WI38 (cell line): ENCODE data around the gene MORC4.

Source experiments
- H3K4me3 ChIP-seq: 2 replicates; pipeline ENCODE4 v1.5.1; 2011; ENCODE audit warnings: low read depth, mild to moderate bottlenecking, control low read depth, low read length
- CTCF ChIP-seq: IDR thresholded peaks from 2 replicates; pipeline ENCODE4 v1.5.1; 2012; ENCODE audit warnings: low read depth, mild to moderate bottlenecking, control low read depth, low read length

Gene MORC4

DNA sequence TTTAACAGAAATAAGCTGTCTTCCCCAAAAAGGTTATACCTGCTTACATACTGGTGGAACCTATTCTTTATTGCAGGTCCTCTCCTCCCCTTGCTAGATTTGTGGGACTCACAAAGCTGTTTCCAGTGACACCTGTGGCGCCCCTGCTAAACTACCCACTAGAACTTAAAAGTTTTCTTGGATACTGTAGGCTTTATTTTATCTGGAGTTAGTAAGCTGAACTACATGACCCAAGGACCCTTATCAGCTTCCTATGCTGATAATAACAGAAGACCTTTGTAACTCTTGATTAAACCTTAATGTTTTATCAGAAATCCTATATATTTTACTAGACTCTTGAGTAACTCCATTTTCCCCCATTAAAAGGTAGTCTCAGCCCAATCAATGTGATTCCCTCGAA, 47.5 kb downstream of the MORC4 start:
- no peak overlapping the region for H3K4me3 ChIP-seq
- TF ChIP-seq CTCF: no peak

DNA sequence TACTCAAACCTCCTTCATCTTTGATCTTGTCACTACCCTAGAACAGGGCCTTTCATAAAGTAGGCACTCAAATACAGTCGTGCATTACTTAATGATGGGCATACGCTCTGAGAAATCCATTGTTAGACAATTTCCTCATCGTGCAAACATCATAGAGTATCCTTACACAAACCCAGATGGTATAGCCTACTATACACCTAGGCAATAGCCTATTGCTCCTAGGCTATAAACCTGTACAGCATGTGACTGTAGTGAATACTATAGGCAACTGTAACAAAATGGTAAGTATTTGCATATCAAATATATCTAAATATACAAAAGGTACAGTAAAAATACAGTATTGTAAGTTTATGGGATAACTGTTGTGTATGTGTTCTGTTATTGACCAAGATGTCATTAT, 47.9 kb downstream of the MORC4 start:
- TF ChIP-seq CTCF: no peak
- no peak overlapping the region for H3K4me3 ChIP-seq

DNA sequence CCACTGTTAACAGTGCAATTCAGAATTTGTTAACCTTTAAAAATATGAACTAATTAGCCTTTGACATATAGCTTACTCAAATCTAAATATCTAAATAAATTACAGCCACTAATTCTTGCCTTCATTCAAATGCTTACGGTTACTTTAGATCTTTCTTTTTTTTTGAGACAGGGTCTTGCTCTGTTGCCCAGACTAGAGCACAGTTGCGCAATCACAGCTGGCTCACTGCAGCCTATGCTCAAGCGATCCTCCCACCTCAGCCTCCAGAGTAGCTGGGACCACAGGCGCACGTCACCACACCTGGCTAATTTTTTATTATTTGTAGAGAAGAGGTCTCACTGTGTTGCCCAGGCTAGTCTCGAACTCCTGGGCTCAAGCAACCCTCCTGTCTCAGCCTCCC, 48.8 kb downstream of the MORC4 start:
- TF ChIP-seq CTCF: no peak
- no peak overlapping the region for H3K4me3 ChIP-seq

DNA sequence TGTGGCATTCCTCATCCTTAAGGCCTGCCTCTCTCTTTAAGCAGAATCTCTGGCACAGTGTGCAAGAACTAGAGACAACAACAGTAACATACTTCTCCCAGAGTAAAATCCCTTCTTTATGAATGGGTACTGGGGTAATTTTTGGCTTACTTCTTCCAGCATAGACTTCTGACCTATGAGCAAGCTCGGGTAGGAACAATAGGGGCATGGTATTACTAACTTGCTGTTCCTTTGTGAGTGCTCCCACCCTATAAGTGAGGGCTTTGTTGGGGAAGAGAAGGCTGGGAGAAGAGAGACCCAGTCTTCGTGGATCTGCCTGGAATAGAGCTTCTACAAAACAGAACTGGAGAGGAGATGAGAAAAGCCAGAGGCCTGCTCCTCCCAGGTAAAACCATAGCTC, 49.6 kb downstream of the MORC4 start:
- no peak overlapping the region for H3K4me3 ChIP-seq
- no peak for TF ChIP-seq CTCF

DNA sequence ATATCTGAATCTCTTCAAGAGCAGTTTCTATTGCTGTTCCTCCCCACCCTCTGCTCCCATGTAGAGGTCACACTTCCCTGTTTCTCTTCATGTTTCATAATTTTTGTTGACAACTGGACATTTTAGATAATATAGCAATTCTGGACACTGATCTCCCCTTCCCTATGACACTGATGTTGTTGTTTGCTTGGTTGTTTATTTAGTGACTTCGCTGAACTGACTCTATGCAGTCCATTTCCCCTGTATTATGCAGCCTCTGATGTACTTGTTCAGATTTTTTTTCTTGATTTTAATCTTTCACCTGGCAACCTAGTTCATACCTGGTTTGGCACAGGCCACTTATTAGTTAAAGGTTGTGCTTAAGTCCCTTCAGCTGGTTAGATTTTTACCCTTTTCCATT, 50.6 kb downstream of the MORC4 start:
- no peak for TF ChIP-seq CTCF
- H3K4me3 ChIP-seq: no peak overlapping the region

GRCh38 chrX:106948641-106949040, 51.4 kb downstream of the MORC4 start:
- no peak for TF ChIP-seq CTCF
- no peak overlapping the region for H3K4me3 ChIP-seq

DNA sequence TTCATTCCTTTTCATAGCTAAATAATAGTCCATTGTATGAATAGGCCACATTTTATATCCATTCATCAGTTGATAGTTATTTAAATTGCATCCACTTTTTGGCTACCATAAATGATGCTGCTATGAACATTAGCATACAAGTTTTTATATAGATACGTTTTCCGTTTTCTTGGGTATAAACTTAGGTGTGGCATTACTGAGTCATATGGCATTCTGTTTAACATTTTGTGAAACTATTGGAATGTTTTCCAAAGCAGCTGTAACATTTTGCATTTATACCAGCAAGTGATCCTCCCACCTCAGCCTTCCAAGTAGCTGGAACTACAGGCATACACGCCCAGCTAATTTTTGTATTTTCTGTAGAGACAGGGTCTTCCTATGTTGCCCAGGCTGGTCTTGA, 53.5 kb downstream of the MORC4 start:
- H3K4me3 ChIP-seq: no peak overlapping the region
- no peak for TF ChIP-seq CTCF
